CD4-positive, alpha-beta memory T cell (primary cell): ENCODE results near the gene RIMKLA. TPM values are rescaled to one million over a fixed set of nuclear protein-coding genes. Genes with fewer than 3 reads are reported as not detected.

ENCODE experiments used
- CTCF ChIA-PET: fragments of 350-600 bp; sonication (Branson Sonifier 250); formaldehyde crosslinking; loops from one replicate; lab custom pipeline; 2021; ENCODE audit warnings: inconsistent platforms; ENCODE audit not compliant: partially characterized antibody; lab: Charles Lee
- POLR2A ChIA-PET: fragments of 350-600 bp; sonication (Branson Sonifier 250); formaldehyde crosslinking; loops from one replicate; lab custom pipeline; 2021; ENCODE audit not compliant: partially characterized antibody; lab: Charles Lee
- DNase-seq, 5 donors: peaks; one replicate each; pipeline versions ENCODE4 v3.0.0 to v3.0.0-alpha.2; 2020 to 2022; ENCODE audit warnings: mixed read lengths in 1 of 5
- H3K27ac ChIP-seq: one replicate; pipeline ENCODE4 v1.7.0; 2013; ENCODE audit warnings: low read depth, low read length
- H3K27me3 ChIP-seq: 2 replicates; pipeline ENCODE4 v1.7.0; 2013; ENCODE audit warnings: mild to moderate bottlenecking, low read length, moderate library complexity; ENCODE audit not compliant: insufficient read depth
- H3K36me3 ChIP-seq: 2 replicates; pipeline ENCODE4 v1.7.0; 2013; ENCODE audit warnings: mild to moderate bottlenecking, low read length, moderate library complexity; ENCODE audit not compliant: insufficient read depth
- H3K4me1 ChIP-seq: 2 replicates; pipeline ENCODE4 v1.7.0; 2013; ENCODE audit warnings: mild to moderate bottlenecking, low read length, moderate library complexity; ENCODE audit not compliant: insufficient read depth
- H3K4me3 ChIP-seq, 2 donors: one replicate each; pipeline ENCODE4 v1.7.0; 2013; ENCODE audit warnings: low read length in 2 of 2, mild to moderate bottlenecking in 1 of 2
- H3K9me3 ChIP-seq, 2 donors: one replicate each; pipeline ENCODE4 v1.7.0; 2013; ENCODE audit warnings: low read length in 2 of 2, control low read depth in 1 of 2; ENCODE audit not compliant: control insufficient read depth in 1 of 2
- H3K27ac Mint-ChIP-seq, 7 donors: one replicate each; pipeline ENCODE4 v1.8.0; 2020 to 2021; ENCODE audit warnings: mixed read lengths in 7 of 7, mild to moderate bottlenecking in 6 of 7, inconsistent platforms in 3 of 7, moderate library complexity in 3 of 7
- H3K27me3 Mint-ChIP-seq, 2 donors: one replicate each; pipeline ENCODE4 v1.8.0; 2020 to 2021; ENCODE audit warnings: mixed read lengths in 2 of 2
- H3K36me3 Mint-ChIP-seq, 2 donors: one replicate each; pipeline ENCODE4 v1.8.0; 2020 to 2021; ENCODE audit warnings: mixed read lengths in 2 of 2, inconsistent platforms in 1 of 2, mild to moderate bottlenecking in 1 of 2
- H3K4me1 Mint-ChIP-seq, 4 donors: one replicate each; pipeline ENCODE4 v1.8.0; 2020 to 2021; ENCODE audit warnings: mixed read lengths in 4 of 4, mild to moderate bottlenecking in 1 of 4
- H3K4me3 Mint-ChIP-seq, 8 donors: one replicate each; pipeline ENCODE4 v1.8.0; 2020 to 2021; ENCODE audit warnings: mixed read lengths in 8 of 8, mild to moderate bottlenecking in 7 of 8, moderate library complexity in 6 of 8, inconsistent platforms in 3 of 8
- H3K9me3 Mint-ChIP-seq, 8 donors: one replicate each; pipeline ENCODE4 v1.8.0; 2020 to 2021; ENCODE audit warnings: mixed read lengths in 8 of 8, mild to moderate bottlenecking in 5 of 8, inconsistent platforms in 3 of 8, moderate library complexity in 1 of 8
- intact Hi-C: fragments of 100-400 bp; cut with micrococcal nuclease; formaldehyde crosslinking; loops from one replicate; pipeline ENCODE4 v1.15.1; 2023
- polyA plus RNA-seq, 2 donors: library from polyadenylated mRNA; unstranded; fragments of 300-500 nt; fragmentation: Illumina TruSeq; gene quantifications; one replicate each; pipeline ENCODE4 v1.2.3, GENCODE V29; 2021
- total RNA-seq, 2 experiments: library from RNA; stranded (reverse); gene quantifications; one replicate each; pipeline ENCODE4 v1.2.3, GENCODE V29; 2021

The RIMKLA gene
- total and polyA plus RNA-seq, 4 experiments from 2014 or later: 0.03 to 0.49 (median 0.15) TPM

GRCh38 chr1:42335809-42336518 lies 44.6 kb upstream of the RIMKLA start:
- Histone ChIP-seq H3K9me3 (no peaks in the 10 kb centered on the region), H3K4me1 (peaks cover 34% of the 10 kb centered on the region), H3K27ac (peak overlapping the region; percentile 83), H3K36me3 (no peaks in the 10 kb centered on the region), H3K27me3 (no peaks in the 10 kb centered on the region), H3K4me3 (peak overlapping the region; percentile 62 to 92)
- peaks cover 0 to 13% of the 10 kb centered on the region in 2 donors for H3K36me3 Mint-ChIP-seq
- DNase-seq: no peak
- peak overlapping the region; percentile 81 to 96 (median 94) for H3K27ac Mint-ChIP-seq
- intact Hi-C loops: loop anchor here (1.0 to 10.0 kb wide), 9 partner anchors 16 to 839 kb away; partner anchors contain the start of genes CFAP57, EBNA1BP2, ERMAP and HIVEP3
- H3K4me3 Mint-ChIP-seq: peak overlapping the region; percentile 84 to 95 (median 92)
- POLR2A ChIA-PET: interaction anchor here (0.9 to 1.0 kb wide), 2 partner anchors 16 to 121 kb away, joined by 3 read pairs; partner anchors contain the start of gene PPCS
- peaks cover 0 to 5% (median 0%) of the 10 kb centered on the region in 8 donors for H3K9me3 Mint-ChIP-seq
- CTCF ChIA-PET: interaction anchor here (0.8 to 1.9 kb wide), 2 partner anchors 19 to 20 kb away, joined by 4 read pairs; no protein-coding TSS in a partner anchor
- peaks cover 29 to 46% (median 38%) of the 10 kb centered on the region in 4 donors for H3K4me1 Mint-ChIP-seq
- no peaks in the 10 kb centered on the region for H3K27me3 Mint-ChIP-seq

- Histone ChIP-seq H3K36me3 (no peaks in the 10 kb centered on the region), H3K9me3 (no peaks in the 10 kb centered on the region), H3K27ac (no peak overlapping the region), H3K4me3 (no peak overlapping the region), H3K4me1 (peaks cover 31% of the 10 kb centered on the region), H3K27me3 (no peaks in the 10 kb centered on the region)
- peaks cover 27 to 37% (median 32%) of the 10 kb centered on the region in 4 donors for H3K4me1 Mint-ChIP-seq
- no peak for DNase-seq
- H3K36me3 Mint-ChIP-seq: peaks cover 0 to 13% of the 10 kb centered on the region in 2 donors
- peak overlapping the region in 2 of 7 donors; percentile 62 to 94 for H3K27ac Mint-ChIP-seq
- peaks cover 0 to 5% (median 0%) of the 10 kb centered on the region in 8 donors for H3K9me3 Mint-ChIP-seq
- intact Hi-C loops: loop anchor here (10.0 kb wide), 4 partner anchors 302 to 838 kb away; partner anchors contain the start of genes CFAP57, EBNA1BP2, HIVEP3 and PPIH
- ChIA-PET POLR2A (interaction anchor here (1.2 kb wide), 1 partner anchor 12 kb away, joined by 3 read pairs; no protein-coding TSS in a partner anchor), CTCF (interaction anchor here (1.8 to 1.9 kb wide), 2 partner anchors 9 to 20 kb away, joined by 4 read pairs; no protein-coding TSS in a partner anchor)
- H3K4me3 Mint-ChIP-seq: peak overlapping the region in 2 of 8 donors; percentile 9 to 38
- no peaks in the 10 kb centered on the region for H3K27me3 Mint-ChIP-seq
These were observed 43.6 kb upstream of the RIMKLA start for GRCh38 chr1:42336978-42337377.

GRCh38 chr1:42340093-42340492 lies 40.5 kb upstream of the RIMKLA start:
- Histone ChIP-seq H3K36me3 (no peaks in the 10 kb centered on the region), H3K27ac (no peak overlapping the region), H3K4me3 (no peak overlapping the region), H3K9me3 (no peaks in the 10 kb centered on the region), H3K4me1 (peaks cover 10% of the 10 kb centered on the region), H3K27me3 (no peaks in the 10 kb centered on the region)
- H3K4me1 Mint-ChIP-seq: peaks cover 8 to 14% (median 9%) of the 10 kb centered on the region in 4 donors
- H3K9me3 Mint-ChIP-seq: no peaks in the 10 kb centered on the region
- no peak for DNase-seq
- ChIA-PET CTCF (interaction anchor here (1.0 to 1.7 kb wide), 2 partner anchors 166 to 407 kb away, joined by 3 to 4 read pairs; no protein-coding TSS in a partner anchor), POLR2A (interaction anchor here (1.0 to 1.6 kb wide), 3 partner anchors 15 to 24 kb away, joined by 3 to 6 read pairs (median 3); no protein-coding TSS in a partner anchor)
- no peak overlapping the region for H3K4me3 Mint-ChIP-seq
- H3K27me3 Mint-ChIP-seq: peaks cover 0 to 2% of the 10 kb centered on the region in 2 donors
- peak overlapping the region in 1 of 7 donors; percentile 9 for H3K27ac Mint-ChIP-seq
- intact Hi-C loops: loop anchor here (5.0 kb wide), 1 partner anchor 407 kb away; no protein-coding TSS in a partner anchor
- peaks cover 0 to 4% of the 10 kb centered on the region in 2 donors for H3K36me3 Mint-ChIP-seq

GRCh38 chr1:42340901-42341300 lies 39.7 kb upstream of the RIMKLA start:
- no peaks in the 10 kb centered on the region for H3K9me3 Mint-ChIP-seq
- no peak for DNase-seq
- peaks cover 0 to 2% of the 10 kb centered on the region in 2 donors for H3K27me3 Mint-ChIP-seq
- peaks cover 5 to 11% (median 6%) of the 10 kb centered on the region in 4 donors for H3K4me1 Mint-ChIP-seq
- no peak overlapping the region for H3K27ac Mint-ChIP-seq
- Histone ChIP-seq H3K27me3 (no peaks in the 10 kb centered on the region), H3K4me3 (no peak overlapping the region), H3K4me1 (peaks cover 6% of the 10 kb centered on the region), H3K27ac (no peak overlapping the region), H3K36me3 (no peaks in the 10 kb centered on the region), H3K9me3 (no peaks in the 10 kb centered on the region)
- CTCF ChIA-PET: interaction anchor here (1.7 kb wide), 1 partner anchor 167 kb away, joined by 4 read pairs; no protein-coding TSS in a partner anchor
- peaks cover 0 to under 1% of the 10 kb centered on the region in 2 donors for H3K36me3 Mint-ChIP-seq
- POLR2A ChIA-PET: no interaction called here
- intact Hi-C loops: loop anchor here (5.0 kb wide), 1 partner anchor 406 kb away; no protein-coding TSS in a partner anchor
- no peak overlapping the region for H3K4me3 Mint-ChIP-seq

- no peak overlapping the region for H3K4me3 Mint-ChIP-seq
- POLR2A ChIA-PET: interaction anchor here (0.6 kb wide), 1 partner anchor 196 kb away, joined by 3 read pairs; no protein-coding TSS in a partner anchor
- Histone ChIP-seq H3K4me1 (no peaks in the 10 kb centered on the region), H3K4me3 (no peak overlapping the region), H3K36me3 (no peaks in the 10 kb centered on the region), H3K27ac (no peak overlapping the region), H3K9me3 (no peaks in the 10 kb centered on the region), H3K27me3 (no peaks in the 10 kb centered on the region)
- H3K4me1 Mint-ChIP-seq: no peaks in the 10 kb centered on the region
- H3K36me3 Mint-ChIP-seq: no peaks in the 10 kb centered on the region
- no peak overlapping the region for H3K27ac Mint-ChIP-seq
- intact Hi-C loops: loop anchor here (5.0 kb wide), 1 partner anchor 404 kb away; no protein-coding TSS in a partner anchor
- H3K27me3 Mint-ChIP-seq: peaks cover 3% of the 10 kb centered on the region in 2 donors
- DNase-seq: no peak
- no peaks in the 10 kb centered on the region for H3K9me3 Mint-ChIP-seq
- CTCF ChIA-PET: no interaction called here
These were observed 37.5 kb upstream of the RIMKLA start for GRCh38 chr1:42343049-42343448.

- Mint-ChIP-seq H3K4me3 (no peak overlapping the region), H3K27ac (no peak overlapping the region), H3K4me1 (no peaks in the 10 kb centered on the region), H3K36me3 (no peaks in the 10 kb centered on the region), H3K27me3 (peaks cover 19% of the 10 kb centered on the region in 2 donors), H3K9me3 (no peaks in the 10 kb centered on the region)
- no peaks in the 10 kb centered on the region for H3K27me3 ChIP-seq
- intact Hi-C loops: no loop called here
- H3K36me3 ChIP-seq: no peaks in the 10 kb centered on the region
- ChIA-PET POLR2A (no interaction called here), CTCF (no interaction called here)
- DNase-seq: no peak
- H3K27ac ChIP-seq: no peak overlapping the region
- H3K4me3 ChIP-seq: no peak overlapping the region
- H3K9me3 ChIP-seq: no peaks in the 10 kb centered on the region
- H3K4me1 ChIP-seq: no peaks in the 10 kb centered on the region
These were observed 32.1 kb upstream of the RIMKLA start for GRCh38 chr1:42348498-42348897.

GRCh38 chr1:42350086-42350485 lies 30.5 kb upstream of the RIMKLA start:
- CTCF ChIA-PET: interaction anchor here (1.8 kb wide), 1 partner anchor 10 kb away, joined by 5 read pairs; no protein-coding TSS in a partner anchor
- Mint-ChIP-seq H3K27me3 (peaks cover 18 to 19% of the 10 kb centered on the region in 2 donors), H3K4me1 (no peaks in the 10 kb centered on the region)

More at GRCh38 chr1:42350086-42350485, 30.5 kb upstream of the RIMKLA start:
- H3K4me3 Mint-ChIP-seq: no peak overlapping the region
- Histone ChIP-seq H3K9me3 (no peaks in the 10 kb centered on the region), H3K36me3 (no peaks in the 10 kb centered on the region), H3K27me3 (no peaks in the 10 kb centered on the region), H3K4me1 (no peaks in the 10 kb centered on the region), H3K27ac (no peak overlapping the region), H3K4me3 (no peak overlapping the region)
- no peak for DNase-seq
- H3K27ac Mint-ChIP-seq: peak overlapping the region in 1 of 7 donors; percentile 9
- no peaks in the 10 kb centered on the region for H3K9me3 Mint-ChIP-seq
- POLR2A ChIA-PET: no interaction called here
- no peaks in the 10 kb centered on the region for H3K36me3 Mint-ChIP-seq
- intact Hi-C loops: no loop called here
